ENCODE measurements around the gene NAV1. TPM values are rescaled to one million over a fixed set of nuclear protein-coding genes. Genes with fewer than 3 reads are reported as not detected.
"Not testable (repeated sequence)": the region's sequence is repeated elsewhere in the genome, so short reads cannot be mapped to it uniquely, and the experiment has no call there.

Gene NAV1
- total RNA-seq, 1 experiment from 2014 or later: 51.0 TPM

DNA sequence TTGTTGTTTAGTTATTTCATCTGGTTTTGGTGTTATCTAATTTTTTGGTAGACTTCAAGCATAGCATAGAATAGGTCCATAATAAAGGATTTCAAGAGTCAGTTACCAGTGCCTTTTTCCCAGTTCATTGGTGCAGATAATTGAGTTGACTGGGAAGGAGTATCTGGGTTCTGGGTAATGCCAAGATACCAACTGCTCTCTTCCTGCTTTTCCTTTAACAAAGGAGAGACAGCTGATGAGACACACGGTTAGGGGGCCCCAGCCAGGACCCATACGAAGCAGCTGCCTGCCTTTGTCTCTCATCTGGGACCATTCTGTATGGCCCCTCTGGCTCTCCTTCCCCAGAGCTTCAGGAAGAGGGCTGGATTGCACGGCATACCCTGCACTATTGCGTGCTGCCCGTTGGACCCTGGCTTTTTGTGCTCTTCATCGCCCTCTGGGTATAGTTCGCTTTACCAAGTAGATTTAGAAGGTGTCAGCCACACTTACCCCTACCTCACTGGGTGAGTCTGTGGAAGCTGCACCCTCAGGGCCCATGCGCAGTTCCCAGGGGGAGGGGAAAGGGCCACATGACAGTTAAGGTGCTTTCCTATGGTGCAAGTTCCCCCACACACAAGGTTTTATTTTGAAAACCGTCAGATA lies 7.0 kb downstream of the NAV1 start (continued):
- TF ChIP-seq, protein P1, sequence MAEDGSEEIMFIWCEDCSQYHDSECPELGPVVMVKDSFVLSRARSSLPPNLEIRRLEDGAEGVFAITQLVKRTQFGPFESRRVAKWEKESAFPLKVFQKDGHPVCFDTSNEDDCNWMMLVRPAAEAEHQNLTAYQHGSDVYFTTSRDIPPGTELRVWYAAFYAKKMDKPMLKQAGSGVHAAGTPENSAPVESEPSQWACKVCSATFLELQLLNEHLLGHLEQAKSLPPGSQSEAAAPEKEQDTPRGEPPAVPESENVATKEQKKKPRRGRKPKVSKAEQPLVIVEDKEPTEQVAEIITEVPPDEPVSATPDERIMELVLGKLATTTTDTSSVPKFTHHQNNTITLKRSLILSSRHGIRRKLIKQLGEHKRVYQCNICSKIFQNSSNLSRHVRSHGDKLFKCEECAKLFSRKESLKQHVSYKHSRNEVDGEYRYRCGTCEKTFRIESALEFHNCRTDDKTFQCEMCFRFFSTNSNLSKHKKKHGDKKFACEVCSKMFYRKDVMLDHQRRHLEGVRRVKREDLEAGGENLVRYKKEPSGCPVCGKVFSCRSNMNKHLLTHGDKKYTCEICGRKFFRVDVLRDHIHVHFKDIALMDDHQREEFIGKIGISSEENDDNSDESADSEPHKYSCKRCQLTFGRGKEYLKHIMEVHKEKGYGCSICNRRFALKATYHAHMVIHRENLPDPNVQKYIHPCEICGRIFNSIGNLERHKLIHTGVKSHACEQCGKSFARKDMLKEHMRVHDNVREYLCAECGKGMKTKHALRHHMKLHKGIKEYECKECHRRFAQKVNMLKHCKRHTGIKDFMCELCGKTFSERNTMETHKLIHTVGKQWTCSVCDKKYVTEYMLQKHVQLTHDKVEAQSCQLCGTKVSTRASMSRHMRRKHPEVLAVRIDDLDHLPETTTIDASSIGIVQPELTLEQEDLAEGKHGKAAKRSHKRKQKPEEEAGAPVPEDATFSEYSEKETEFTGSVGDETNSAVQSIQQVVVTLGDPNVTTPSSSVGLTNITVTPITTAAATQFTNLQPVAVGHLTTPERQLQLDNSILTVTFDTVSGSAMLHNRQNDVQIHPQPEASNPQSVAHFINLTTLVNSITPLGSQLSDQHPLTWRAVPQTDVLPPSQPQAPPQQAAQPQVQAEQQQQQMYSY (CRISPR knock-in tag; IDR thresholded peaks at IDR 0.05): no peak
- TF ChIP-seq SMAD4 (CRISPR knock-in tag; IDR thresholded peaks at IDR 0.05): no peak
- no peak for TF ChIP-seq TEAD1 (CRISPR knock-in tag; IDR thresholded peaks at IDR 0.05)
- TF ChIP-seq ZBTB21 (CRISPR knock-in tag; IDR thresholded peaks at IDR 0.05; ENCODE audit: borderline replicate concordance): no peak
- TF ChIP-seq CBFB (CRISPR knock-in tag; IDR thresholded peaks at IDR 0.05; ENCODE audit: low read depth): no peak
- TF ChIP-seq, protein P2, sequence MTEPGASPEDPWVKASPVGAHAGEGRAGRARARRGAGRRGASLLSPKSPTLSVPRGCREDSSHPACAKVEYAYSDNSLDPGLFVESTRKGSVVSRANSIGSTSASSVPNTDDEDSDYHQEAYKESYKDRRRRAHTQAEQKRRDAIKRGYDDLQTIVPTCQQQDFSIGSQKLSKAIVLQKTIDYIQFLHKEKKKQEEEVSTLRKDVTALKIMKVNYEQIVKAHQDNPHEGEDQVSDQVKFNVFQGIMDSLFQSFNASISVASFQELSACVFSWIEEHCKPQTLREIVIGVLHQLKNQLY (CRISPR knock-in tag; IDR thresholded peaks at IDR 0.05): no peak

DNA sequence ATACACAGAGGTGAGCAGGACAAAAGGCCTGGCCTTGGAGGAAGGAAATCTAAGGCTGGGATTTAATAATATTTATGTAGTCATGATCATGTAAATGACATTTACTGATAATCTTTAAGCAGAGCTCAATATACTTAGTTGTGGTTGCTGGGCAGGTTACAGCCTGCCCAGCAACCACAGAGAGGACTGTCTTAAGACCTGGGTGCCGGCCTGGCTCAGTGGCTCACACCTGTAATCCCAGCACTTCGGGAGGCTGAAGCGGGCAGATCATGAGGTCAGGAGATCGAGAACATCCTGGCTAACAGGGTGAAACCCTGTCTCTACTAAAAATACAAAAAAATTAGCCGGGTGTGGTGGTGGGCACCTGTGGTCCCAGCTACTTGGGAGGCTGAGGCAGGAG lies 10.6 kb downstream of the NAV1 start:
- H3K27me3 Mint-ChIP-seq (ENCODE audit: low read depth); ATAC-seq; H3K27ac Mint-ChIP-seq; H3K36me3 Mint-ChIP-seq; H3K4me1 Mint-ChIP-seq; DNase-seq (ENCODE audit: low spot score); POLR2A ChIA-PET; H3K4me3 Mint-ChIP-seq; H3K9me3 Mint-ChIP-seq: not testable (repeated sequence)
- CTCF ChIA-PET: interaction anchor here (0.7 to 2.8 kb wide), 3 partner anchors 9 to 1150 kb away, joined by 3 to 8 read pairs (median 4); no protein-coding TSS in a partner anchor

DNA sequence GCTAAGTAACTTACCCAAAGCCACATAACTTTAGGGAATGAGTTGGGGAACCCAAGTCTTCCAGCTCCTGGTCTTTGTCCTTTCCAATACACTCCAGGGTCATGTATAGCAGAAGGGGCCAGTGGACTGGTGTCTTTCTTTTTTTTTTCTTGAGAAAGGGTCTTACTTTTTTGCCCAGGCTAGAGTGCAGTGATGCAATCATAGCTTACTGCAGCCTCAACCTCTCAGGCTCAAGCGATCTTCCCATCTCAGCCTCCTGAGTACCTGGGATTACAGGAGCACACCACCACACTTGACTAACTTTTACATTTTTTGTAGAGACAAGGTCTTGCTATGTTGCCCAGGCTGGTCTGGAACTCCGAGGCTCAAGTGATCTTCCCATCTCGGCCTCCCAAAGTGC lies 12.2 kb downstream of the NAV1 start:
- POLR2A ChIA-PET: no interaction called here
- CTCF ChIA-PET: interaction anchor here (1.0 to 2.8 kb wide), 7 partner anchors 9 to 244 kb away, joined by 3 to 9 read pairs (median 4); no protein-coding TSS in a partner anchor
- Mint-ChIP-seq H3K4me3 (no peak overlapping the region), H3K4me1 (peaks cover 2% of the 10 kb centered on the region), H3K36me3 (no peaks in the 10 kb centered on the region), H3K27ac (no peak overlapping the region), H3K9me3 (no peaks in the 10 kb centered on the region), H3K27me3 (ENCODE audit: low read depth) (no peaks in the 10 kb centered on the region; the same call in 1 of the 2 replicates)
- TF ChIP-seq, protein P3, sequence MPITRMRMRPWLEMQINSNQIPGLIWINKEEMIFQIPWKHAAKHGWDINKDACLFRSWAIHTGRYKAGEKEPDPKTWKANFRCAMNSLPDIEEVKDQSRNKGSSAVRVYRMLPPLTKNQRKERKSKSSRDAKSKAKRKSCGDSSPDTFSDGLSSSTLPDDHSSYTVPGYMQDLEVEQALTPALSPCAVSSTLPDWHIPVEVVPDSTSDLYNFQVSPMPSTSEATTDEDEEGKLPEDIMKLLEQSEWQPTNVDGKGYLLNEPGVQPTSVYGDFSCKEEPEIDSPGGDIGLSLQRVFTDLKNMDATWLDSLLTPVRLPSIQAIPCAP (CRISPR knock-in tag; IDR thresholded peaks at IDR 0.05): no peak
- TF ChIP-seq EMX1 (CRISPR knock-in tag; IDR thresholded peaks at IDR 0.05): no peak
- TF ChIP-seq GTF2I (CRISPR knock-in tag; conservative IDR thresholded peaks at IDR 0.05): no peak
- no peak for TF ChIP-seq ZNF671 (CRISPR knock-in tag; IDR thresholded peaks at IDR 0.05)
- no peak for TF ChIP-seq TP53 (CRISPR knock-in tag; IDR thresholded peaks at IDR 0.05)
- TF ChIP-seq PRRX2 (CRISPR knock-in tag; IDR thresholded peaks at IDR 0.05): no peak
- no peak for TF ChIP-seq NFATC4 (CRISPR knock-in tag; IDR thresholded peaks at IDR 0.05)
- TF ChIP-seq, protein P2 (CRISPR knock-in tag; IDR thresholded peaks at IDR 0.05): no peak
- TF ChIP-seq, protein P4, sequence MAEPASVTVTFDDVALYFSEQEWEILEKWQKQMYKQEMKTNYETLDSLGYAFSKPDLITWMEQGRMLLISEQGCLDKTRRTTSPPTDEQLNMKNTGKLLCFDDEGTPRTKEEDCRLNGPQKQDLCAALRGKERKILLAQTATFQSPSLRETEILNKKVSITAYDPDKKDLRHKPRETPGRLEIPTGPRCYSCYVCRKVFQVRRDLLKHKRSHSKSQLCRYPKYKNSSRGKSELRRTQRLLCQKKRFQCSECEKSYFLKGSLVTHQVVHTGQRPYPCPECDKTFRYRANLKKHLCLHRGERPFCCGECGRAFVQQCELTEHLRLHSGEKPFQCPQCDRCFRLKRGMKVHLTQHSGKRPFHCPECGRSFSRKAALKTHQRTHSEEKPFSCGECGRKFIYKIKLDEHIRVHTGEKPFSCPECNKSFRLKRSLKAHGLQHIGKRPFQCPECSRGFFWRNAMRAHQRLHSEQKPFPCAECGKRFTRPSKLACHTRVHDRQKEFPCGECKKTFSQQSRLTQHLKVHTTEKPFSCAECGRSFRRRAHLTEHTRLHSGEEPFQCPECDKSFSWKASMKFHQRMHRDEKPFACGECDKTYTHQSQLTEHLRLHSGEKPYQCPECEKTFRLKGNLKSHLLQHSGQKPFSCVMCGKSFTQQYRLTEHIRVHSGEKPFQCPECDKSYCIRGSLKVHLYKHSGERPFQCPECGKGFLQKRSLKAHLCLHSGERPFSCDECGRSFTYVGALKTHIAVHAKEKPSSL (CRISPR knock-in tag; conservative IDR thresholded peaks at IDR 0.05): no peak
- TF ChIP-seq, protein P5, sequence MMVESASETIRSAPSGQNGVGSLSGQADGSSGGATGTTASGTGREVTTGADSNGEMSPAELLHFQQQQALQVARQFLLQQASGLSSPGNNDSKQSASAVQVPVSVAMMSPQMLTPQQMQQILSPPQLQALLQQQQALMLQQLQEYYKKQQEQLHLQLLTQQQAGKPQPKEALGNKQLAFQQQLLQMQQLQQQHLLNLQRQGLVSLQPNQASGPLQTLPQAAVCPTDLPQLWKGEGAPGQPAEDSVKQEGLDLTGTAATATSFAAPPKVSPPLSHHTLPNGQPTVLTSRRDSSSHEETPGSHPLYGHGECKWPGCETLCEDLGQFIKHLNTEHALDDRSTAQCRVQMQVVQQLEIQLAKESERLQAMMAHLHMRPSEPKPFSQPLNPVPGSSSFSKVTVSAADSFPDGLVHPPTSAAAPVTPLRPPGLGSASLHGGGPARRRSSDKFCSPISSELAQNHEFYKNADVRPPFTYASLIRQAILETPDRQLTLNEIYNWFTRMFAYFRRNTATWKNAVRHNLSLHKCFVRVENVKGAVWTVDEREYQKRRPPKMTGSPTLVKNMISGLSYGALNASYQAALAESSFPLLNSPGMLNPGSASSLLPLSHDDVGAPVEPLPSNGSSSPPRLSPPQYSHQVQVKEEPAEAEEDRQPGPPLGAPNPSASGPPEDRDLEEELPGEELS (CRISPR knock-in tag; IDR thresholded peaks at IDR 0.05): no peak
- TF ChIP-seq FOXP1 (CRISPR knock-in tag; IDR thresholded peaks at IDR 0.05; ENCODE audit: borderline replicate concordance): no peak
- TF ChIP-seq, protein P6, sequence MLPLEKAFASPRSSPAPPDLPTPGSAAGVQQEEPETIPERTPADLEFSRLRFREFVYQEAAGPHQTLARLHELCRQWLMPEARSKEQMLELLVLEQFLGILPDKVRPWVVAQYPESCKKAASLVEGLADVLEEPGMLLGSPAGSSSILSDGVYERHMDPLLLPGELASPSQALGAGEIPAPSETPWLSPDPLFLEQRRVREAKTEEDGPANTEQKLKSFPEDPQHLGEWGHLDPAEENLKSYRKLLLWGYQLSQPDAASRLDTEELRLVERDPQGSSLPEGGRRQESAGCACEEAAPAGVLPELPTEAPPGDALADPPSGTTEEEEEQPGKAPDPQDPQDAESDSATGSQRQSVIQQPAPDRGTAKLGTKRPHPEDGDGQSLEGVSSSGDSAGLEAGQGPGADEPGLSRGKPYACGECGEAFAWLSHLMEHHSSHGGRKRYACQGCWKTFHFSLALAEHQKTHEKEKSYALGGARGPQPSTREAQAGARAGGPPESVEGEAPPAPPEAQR (CRISPR knock-in tag; IDR thresholded peaks at IDR 0.05): no peak
- TF ChIP-seq FOXK1 (CRISPR knock-in tag; IDR thresholded peaks at IDR 0.05): no peak
- TF ChIP-seq ATF1 (CRISPR knock-in tag; IDR thresholded peaks at IDR 0.05): no peak
- TF ChIP-seq KAT7 (CRISPR knock-in tag; IDR thresholded peaks at IDR 0.05; ENCODE audit: borderline replicate concordance): no peak
- ATAC-seq (no peak), DNase-seq (ENCODE audit: low spot score) (no peak)
